ENCODE data around the gene SEC14L3.

- no peak for TF ChIP-seq ZNF580 (tag by site-specific recombination; IDR thresholded peaks at IDR 0.05)
- no peak for TF ChIP-seq IKZF3 (tag by site-specific recombination; IDR thresholded peaks at IDR 0.05)
- no peak for TF ChIP-seq CTCF (tag by site-specific recombination; IDR thresholded peaks at IDR 0.05)
- TF ChIP-seq ZBTB6 (tag by site-specific recombination; IDR thresholded peaks at IDR 0.05), result no peak
- no peak for TF ChIP-seq ZNF513 (tag by site-specific recombination; IDR thresholded peaks at IDR 0.05)
- no peak for TF ChIP-seq ZNF112 (tag by site-specific recombination; IDR thresholded peaks at IDR 0.05)
- TF ChIP-seq PBX3 (CRISPR knock-in tag; IDR thresholded peaks at IDR 0.05), result no peak
- no peak for TF ChIP-seq TCF7L2 (IDR thresholded peaks at IDR 0.05; ENCODE audit: borderline replicate concordance, low read depth, low read length)
Measured at GRCh38 chr22:30424534-30425326, 47.1 kb downstream of the SEC14L3 start.
